ENCODE measurements around the gene ARL2BP. TPM values are rescaled to one million over a fixed set of nuclear protein-coding genes. Genes with fewer than 3 reads are reported as not detected.

Gene ARL2BP
- polyA plus RNA-seq, 3 donors = 35.4 to 84.6 (median 84.0) TPM

GRCh38 chr16:57278494-57278893 is 33.4 kb downstream of the ARL2BP start:
- peaks cover 53% of the 10 kb centered on the region for H3K4me1 Mint-ChIP-seq
- Histone ChIP-seq H3K9me3 (replicated peaks in 1 of 2; ENCODE audit: control insufficient read depth in 1 of 2, insufficient read depth in 1 of 2, low read length in 2 of 2) (no peaks in the 10 kb centered on the region), H3K27ac (ENCODE audit: low read depth in 1 of 2, low read length in 2 of 2) (no peak overlapping the region), H3K4me3 (replicated peaks in 1 of 3; ENCODE audit: low read depth in 2 of 3, low read length in 3 of 3) (no peak overlapping the region), H3K9ac (ENCODE audit: insufficient read depth, low read length, poor library complexity, severe bottlenecking) (no peak overlapping the region), H3K36me3 (replicated peaks in 1 of 2; ENCODE audit: control insufficient read depth in 1 of 2, insufficient read depth in 2 of 2, low read length in 2 of 2) (no peaks in the 10 kb centered on the region), H3K4me1 (ENCODE audit: control insufficient read depth in 1 of 2, insufficient read depth in 2 of 2, low read length in 2 of 2) (peaks cover 40 to 57% of the 10 kb centered on the region in 2 donors), H3K27me3 (ENCODE audit: control insufficient read depth in 2 of 2, insufficient read depth in 2 of 2, low read length in 2 of 2) (peaks cover 2 to 19% of the 10 kb centered on the region in 2 donors), H3K4me2 (replicated peaks; ENCODE audit: extremely low read depth, low read length, poor library complexity, severe bottlenecking) (no peak overlapping the region), H3K79me2 (ENCODE audit: insufficient read depth, low read length) (no peaks in the 10 kb centered on the region), H4K20me1 (ENCODE audit: insufficient read depth, low read length) (no peaks in the 10 kb centered on the region), H2AFZ (ENCODE audit: insufficient read depth, low read depth, low read length, poor library complexity, severe bottlenecking) (no peak overlapping the region)
- no peak overlapping the region for H3K27ac Mint-ChIP-seq
- H3K27me3 Mint-ChIP-seq (ENCODE audit: low read depth in 3 of 3) = peaks cover 25 to 31% (median 30%) of the 10 kb centered on the region in 3 donors
- no peak for TF ChIP-seq CTCF (IDR thresholded peaks at IDR 0.05)
- intact Hi-C loops (cut with micrococcal nuclease) = no loop called here
- H3K4me3 Mint-ChIP-seq = no peak overlapping the region
- peaks cover 0 to 8% (median 2%) of the 10 kb centered on the region in 7 donors for H3K9me3 Mint-ChIP-seq
- peaks cover 0 to under 1% of the 10 kb centered on the region in 2 donors for H3K36me3 Mint-ChIP-seq
- no peak for DNase-seq
- 90% methylated on average over 2 of the region's 4 CpGs for WGBS (ENCODE audit: insufficient coverage)

GRCh38 chr16:57279780-57280638 is 35.0 kb downstream of the ARL2BP start:
- Mint-ChIP-seq H3K4me3 (peak overlapping the region in 1 of 2 donors; percentile 36), H3K9me3 (peaks cover 0 to 14% (median 4%) of the 10 kb centered on the region in 7 donors), H3K27ac (peak overlapping the region in 2 of 7 donors; percentile 6 to 14), H3K36me3 (peaks cover 3 to 4% of the 10 kb centered on the region in 2 donors), H3K4me1 (peaks cover 54% of the 10 kb centered on the region), H3K27me3 (ENCODE audit: low read depth in 3 of 3) (peaks cover 34 to 46% (median 42%) of the 10 kb centered on the region in 3 donors)
- Histone ChIP-seq H3K9me3 (replicated peaks in 1 of 2; ENCODE audit: control insufficient read depth in 1 of 2, insufficient read depth in 1 of 2, low read length in 2 of 2) (peaks cover 0 to 4% of the 10 kb centered on the region in 2 donors), H3K4me2 (replicated peaks; ENCODE audit: extremely low read depth, low read length, poor library complexity, severe bottlenecking) (no peak overlapping the region), H2AFZ (ENCODE audit: insufficient read depth, low read depth, low read length, poor library complexity, severe bottlenecking) (no peak overlapping the region), H3K79me2 (ENCODE audit: insufficient read depth, low read length) (no peaks in the 10 kb centered on the region), H3K27ac (ENCODE audit: low read depth in 1 of 2, low read length in 2 of 2) (no peak overlapping the region), H3K4me3 (replicated peaks in 1 of 3; ENCODE audit: low read depth in 2 of 3, low read length in 3 of 3) (no peak overlapping the region), H3K27me3 (ENCODE audit: control insufficient read depth in 2 of 2, insufficient read depth in 2 of 2, low read length in 2 of 2) (peaks cover 11 to 31% of the 10 kb centered on the region in 2 donors), H3K9ac (ENCODE audit: insufficient read depth, low read length, poor library complexity, severe bottlenecking) (no peak overlapping the region), H3K36me3 (replicated peaks in 1 of 2; ENCODE audit: control insufficient read depth in 1 of 2, insufficient read depth in 2 of 2, low read length in 2 of 2) (no peaks in the 10 kb centered on the region), H3K4me1 (ENCODE audit: control insufficient read depth in 1 of 2, insufficient read depth in 2 of 2, low read length in 2 of 2) (peaks cover 42 to 58% of the 10 kb centered on the region in 2 donors), H4K20me1 (ENCODE audit: insufficient read depth, low read length) (no peaks in the 10 kb centered on the region)
- no peak for DNase-seq
- intact Hi-C loops (cut with micrococcal nuclease) = loop anchor here in 1 of 2 donors (5.0 kb wide), 1 partner anchor 33 kb away; the partner anchor contains the start of gene ARL2BP
- WGBS (ENCODE audit: insufficient coverage) = 76% methylated on average over 5 of the region's 7 CpGs
- no peak for TF ChIP-seq CTCF (IDR thresholded peaks at IDR 0.05)

Data from CD14-positive monocyte (primary cell).